NCI-H2107 (cell line): ENCODE data around the gene HBEGF.

Source experiments
- DNase-seq: peaks from one replicate; lab custom pipeline; 2025; lab: John Stamatoyannopoulos, UW

HBEGF gene

DNA sequence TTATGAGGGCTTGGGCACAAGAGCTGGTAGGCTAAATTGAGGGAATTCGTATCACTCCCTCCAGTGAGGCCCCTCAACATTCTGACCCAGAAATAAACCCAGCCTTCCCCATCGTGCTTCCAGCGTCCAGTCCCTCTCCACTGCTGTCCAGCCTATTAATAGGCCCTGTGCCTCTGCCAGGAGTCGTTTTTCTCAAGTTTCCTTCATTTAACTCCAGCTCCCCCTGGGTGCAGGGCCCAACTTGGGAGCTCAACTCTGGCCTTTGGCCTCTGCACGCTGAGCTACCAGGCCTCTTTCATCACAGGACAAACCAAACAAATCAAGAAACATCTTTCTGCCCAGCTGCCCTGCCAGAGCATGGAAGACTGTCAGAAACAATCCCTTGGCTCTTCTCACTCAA lies 10.0 kb downstream of the HBEGF start:
- no peak for DNase-seq

DNA sequence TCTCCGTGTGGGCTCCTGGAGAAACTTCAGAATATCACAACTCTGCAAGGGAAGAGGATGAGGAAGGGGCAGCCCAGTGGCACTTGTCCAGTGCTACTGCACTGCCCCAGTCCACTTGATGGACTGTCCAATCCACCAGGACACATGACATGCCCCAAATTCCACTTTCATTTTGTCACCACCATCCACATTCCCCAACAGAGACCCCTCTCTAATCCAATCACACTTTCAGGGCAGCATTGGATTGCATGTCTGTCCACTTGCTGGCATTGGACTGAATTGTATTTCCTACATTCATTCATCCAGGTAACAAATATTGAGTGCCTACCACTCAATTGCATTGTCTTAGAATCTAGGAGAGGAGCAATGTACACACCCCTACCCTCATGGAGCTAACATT lies 14.8 kb downstream of the HBEGF start:
- no peak for DNase-seq

DNA sequence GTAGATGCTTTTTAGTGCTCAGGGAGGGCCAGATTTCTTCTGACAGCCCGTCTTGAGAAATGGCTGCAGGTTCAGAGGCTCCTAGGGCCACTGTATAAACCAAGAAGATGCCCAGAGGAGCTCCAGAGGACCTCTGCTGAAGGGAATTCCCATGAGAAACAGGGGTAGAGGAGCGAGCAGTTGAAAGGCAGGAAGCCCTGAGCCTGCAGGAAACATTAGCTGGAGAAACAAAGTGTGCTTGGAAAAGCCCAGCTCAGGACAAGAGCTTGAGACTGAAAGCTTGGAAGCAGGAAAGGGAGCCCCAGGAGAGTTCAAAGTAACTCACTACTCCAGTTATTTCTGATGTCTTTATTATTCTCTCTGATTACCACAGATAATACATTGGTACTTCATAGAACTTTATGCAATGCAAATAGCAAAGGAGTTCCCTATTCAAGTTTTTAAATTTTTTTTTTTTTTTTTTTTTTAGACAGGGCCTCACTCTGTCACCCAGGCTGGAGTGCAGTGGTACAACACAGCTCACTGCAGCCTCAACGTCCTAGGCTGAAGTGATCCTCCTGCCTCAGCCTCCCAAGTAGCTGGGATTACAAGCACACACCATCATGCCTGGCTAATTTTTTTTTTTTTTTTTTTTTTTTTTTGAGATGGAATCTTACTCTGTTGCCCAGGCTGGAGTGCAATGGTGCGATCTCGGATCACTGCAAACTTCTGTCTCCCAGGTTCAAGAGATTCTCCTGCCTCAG lies 16.5 kb downstream of the HBEGF start:
- DNase-seq, result no peak

DNA sequence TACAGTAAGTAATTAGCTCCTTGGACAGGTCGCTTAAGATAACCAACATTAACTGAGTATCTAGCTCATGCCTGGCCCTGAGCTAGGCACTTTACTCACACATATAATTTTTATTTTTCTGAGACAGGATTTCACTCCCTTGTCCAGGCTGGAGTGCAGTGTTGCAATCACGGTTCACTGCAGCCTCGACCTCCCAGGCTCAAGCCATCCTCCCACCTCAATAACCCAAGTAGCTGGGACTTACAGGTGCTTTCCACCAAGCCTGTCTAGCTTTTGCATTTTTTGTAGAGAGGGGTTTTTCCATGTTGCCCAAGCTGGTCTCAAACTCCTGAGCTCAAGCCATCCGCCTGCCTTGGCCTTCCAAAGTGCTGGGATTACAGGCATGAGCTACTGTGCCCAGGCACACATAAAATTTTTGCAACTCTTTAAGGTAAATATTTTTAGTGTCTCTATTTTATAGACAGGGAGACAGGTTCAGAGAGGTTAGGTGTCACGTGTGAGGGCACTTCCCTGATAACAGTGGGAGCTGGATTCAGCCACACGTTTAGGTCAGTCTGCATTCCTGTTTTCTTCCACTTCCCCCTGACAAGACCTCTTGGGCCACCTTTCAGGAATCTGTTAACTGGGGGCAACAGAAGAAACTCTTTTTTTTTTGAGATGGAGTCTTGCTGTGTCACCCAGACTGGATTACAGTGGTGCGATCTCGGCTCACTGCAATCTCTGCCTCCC lies 18.2 kb downstream of the HBEGF start:
- DNase-seq, result no peak

DNA sequence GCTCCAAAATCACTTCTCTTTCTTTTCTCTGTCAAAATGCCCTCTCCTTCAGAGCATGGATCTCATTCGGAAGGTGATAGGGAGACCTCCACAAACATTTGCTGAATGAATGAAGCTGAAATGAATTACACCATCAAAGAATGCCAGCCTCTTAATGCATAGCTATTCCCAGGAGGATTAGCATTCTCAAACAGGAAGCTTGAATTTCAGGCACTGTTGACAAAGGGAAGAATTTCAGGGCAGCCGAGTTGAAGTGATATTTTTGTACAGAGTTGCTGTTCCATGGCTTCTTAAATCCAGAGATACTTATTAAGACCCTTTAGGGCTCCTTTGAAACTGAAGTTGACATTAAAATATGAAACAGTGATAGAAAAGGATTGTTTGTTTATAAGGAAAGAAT lies 18.8 kb downstream of the HBEGF start:
- peak; percentile 5 for DNase-seq

DNA sequence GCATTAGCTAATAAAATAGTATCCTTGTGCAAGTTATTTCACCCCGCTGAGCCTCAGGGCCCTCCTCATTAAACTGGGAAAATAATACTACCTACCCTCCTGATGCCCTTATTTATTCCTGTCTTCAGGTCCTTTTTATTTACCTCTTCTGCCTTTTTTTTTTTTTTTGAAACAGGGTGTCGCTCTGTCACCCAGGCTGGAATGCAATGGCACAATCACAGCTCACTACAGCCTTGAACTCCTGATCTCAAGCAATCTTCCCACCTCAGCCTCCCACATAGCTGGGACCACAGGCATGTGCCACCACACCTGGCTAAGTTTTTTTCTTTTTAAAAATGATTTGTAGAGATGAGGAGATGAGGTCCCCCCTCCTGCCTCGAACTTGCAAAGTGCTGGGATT lies 20.9 kb downstream of the HBEGF start:
- no peak for DNase-seq

DNA sequence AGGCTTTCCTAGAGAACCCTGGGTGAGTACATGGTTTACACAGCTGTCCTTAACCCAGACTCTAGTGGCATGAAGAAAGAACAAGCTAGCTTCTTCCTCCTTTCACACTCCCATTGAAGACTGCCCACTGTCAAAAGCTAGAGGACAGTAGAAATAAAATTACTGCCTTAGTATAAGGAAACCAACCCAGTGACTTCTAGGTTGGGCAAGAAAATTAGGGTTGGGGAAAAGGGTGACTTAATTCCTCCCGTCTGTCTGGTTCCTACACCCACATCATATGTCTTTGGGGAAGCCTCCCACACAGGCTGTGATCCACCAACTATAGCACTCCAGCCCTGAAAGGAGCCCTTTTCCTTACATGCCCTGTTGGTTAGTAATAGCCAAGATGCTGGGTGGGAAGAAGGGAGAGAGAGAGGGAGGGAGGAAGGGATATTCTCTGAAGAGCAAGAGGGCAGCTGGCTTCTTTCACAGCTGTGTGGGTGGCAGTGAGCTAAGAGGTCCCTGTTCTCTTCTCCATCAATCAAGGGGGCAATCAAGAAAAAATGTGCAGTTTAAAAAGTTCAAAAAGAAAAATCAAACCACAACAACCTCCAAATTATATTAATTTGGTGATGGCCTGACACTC lies 21.7 kb downstream of the HBEGF start:
- DNase-seq, result no peak

DNA sequence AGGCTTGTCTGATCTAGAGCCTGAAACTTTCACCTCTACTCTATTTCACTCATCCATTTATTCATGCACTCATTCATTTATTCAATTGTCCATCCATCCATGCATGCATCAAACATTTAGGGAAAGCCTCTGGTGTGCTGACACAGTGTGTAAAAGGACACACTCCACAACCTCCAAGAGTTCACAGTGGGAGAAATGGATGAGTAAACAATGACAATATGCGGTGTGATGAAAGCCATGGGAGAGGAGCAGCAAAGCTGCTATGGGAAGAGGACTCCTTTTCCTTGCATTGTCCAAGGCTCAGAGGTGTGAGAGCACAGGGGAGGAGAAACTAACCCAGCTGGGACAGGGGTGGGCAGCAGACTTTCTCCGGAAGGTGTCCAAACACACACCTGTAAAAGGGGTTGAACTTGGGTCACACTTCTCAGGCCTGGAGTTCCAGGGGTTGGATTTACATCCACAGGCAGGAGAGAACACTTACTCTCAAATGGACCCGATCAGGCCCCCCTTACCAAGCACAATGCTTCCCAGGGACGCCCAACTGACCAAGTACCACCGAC lies 22.3 kb downstream of the HBEGF start:
- DNase-seq, result no peak

DNA sequence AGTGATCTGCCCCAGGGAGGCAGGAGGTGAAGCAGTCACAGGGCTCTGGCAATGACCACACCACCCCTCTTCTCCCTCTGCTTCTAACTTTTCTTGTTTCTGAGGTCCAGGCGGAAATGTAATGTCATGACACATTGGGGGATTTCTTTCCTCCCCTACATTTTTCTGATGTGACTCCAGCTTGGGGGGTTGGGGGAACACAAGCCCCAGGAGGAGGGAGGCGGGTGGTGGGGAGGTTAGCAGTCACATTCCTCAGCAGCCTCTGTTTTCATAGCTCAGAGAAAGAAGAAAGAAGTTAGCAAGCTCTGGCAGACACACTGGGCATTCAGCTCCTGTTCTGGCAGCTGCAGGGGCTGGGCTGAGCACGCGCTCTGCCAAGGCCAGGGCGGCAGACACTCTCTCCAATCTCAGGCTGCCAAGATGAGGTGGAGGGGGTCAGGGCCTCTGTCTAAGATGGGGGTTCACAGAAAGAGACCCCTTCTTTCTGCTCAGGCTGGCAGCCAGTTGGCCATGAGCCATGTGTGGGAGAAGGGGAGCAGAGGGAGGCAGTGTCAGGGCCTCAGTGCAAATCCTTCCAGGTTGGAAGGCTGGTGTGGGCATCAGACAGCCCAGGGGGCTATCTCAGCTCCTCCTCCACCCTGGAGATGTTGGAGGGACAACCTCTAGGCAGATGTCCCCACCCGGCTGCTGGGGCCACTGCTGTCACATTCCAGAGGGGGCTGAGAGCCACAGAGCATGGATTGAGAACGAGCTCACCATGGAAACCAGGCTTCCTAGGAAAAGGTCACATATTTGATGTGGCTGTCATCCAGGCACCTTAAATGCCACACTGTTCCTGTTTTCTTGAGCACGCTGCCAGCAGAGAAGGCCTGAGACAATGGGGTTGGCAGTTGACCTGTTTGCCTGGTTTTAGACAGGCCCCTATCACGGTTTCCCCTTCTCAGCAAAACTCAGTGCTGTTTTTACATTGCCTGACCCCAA lies 23.4 kb downstream of the HBEGF start:
- DNase-seq, result no peak

DNA sequence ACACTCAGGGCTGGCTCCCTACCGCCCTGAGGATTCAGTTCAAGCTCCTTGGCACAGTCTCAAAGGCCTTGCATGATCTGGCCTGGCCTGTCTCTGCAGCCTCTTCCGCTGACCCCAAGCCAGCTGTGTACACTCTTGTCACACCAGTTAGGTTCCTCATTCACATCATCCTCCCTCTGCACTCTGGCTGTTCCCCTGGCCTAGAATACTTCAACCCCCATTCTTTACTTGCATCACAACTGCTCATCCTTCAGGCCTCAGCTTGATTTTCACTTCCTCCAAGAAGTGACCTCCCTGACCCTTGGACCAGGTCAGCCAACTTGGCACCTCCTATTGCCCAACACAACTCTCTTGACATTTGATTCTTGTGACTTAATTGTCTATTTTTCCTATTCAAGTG lies 24.6 kb downstream of the HBEGF start:
- no peak for DNase-seq

DNA sequence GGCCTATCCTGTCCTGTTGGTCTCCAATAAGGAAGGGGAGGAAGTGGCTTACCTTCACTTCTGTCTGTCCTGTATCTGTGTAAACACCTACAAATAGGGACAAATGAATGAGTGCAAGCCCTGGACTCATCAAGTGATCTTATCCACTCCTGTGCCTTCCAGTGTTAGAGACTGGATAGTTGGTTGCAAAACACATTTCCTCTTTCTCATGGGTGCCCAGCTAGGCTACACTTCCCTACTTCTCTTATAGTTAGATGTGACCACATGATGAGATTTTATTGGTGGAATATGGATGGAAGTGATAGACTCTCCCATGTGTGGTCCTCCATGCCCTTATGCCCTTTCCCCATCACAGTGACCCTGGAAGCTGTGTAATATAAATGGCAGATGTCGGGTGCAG lies 26.6 kb downstream of the HBEGF start:
- DNase-seq, result no peak

DNA sequence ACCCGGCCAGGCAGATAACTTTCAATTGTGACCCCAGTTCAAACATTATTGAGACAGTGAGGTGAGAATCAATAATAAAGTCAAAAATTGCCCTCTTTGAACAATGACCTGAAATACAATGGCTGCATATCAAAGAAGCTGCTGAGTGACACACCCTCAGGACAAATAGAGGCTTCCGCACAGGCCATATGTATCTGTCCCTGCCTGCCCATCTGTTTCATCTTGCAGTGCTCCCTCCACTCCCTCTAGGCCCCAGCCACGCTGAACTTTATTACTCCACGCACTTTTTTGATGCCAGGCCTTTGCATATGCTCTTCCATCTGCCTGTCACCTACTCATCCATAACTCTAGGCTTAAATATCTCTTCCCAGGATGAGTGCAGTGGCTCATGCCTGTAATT lies 27.6 kb downstream of the HBEGF start:
- no peak for DNase-seq

DNA sequence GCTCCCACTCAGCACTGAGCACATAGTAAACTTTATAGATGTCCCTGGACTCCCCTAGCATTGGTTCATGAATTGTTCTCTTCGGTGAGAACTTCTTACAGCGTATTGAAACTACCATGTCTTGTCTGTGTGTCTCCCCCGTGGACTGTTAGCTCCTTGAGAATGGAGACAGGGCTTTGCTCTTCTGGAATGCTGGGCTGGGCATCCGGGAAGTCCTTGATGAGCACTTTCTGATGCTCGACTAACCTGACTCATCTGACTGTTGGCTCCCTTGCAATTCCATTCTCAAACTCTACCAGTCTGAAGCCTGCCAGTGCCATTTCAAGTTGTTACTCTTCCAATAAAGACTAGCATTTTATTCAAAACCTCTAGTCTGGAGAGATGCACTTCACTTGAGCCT lies 28.5 kb downstream of the HBEGF start:
- DNase-seq, result no peak

DNA sequence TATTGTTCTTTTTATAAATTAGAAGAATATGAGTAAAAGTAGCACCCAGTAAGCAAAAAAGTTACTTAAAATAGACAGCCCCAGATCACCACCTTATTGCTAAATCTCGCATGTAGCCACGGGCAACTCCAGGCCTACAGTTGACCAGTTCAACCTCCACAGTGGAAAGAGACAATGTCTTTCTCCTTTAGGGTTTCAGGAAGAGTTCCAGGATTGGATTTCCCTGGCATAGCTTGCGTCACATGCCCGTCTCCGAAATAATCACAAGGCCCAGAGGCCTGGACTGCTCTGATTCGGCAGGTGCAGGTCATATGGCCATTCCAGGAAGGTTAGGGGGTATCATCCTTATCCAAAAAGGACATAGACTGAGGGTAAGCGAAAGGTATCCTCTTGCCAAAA lies 33.6 kb downstream of the HBEGF start:
- DNase-seq, result no peak

DNA sequence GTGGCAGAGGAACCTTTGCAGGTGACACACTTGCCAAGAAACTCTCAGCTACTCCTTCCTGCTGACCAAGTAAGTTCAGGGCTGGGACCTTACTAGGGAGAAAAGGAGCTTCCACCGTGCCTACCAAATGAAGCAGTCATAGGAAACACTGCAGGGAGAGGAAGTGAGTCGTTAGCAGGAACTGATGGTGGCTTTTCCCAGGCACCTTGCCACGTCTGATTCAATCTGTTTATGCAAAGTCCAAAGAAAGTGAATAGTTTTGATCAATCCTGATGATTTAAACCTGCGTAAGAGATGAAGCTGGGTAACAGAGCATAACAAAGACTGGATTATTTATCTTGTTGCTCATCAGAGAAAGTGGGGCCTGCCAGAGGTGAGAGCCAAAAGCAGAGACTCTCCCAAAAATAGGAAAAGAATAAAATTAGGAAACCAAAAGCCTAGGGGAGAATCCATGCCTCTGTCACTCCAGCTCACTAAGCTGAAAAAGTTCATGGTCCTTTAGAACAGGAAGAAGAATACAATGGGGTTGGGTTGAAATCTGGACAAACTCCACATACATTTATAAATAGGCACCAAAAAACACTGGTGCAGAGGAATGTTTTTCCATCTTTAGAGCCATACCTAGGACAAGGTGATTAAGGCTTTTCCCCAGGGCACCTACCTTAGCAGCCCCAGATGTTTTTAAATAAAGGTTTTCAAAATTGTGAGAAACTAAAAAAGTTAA lies 34.2 kb downstream of the HBEGF start:
- DNase-seq, result no peak

DNA sequence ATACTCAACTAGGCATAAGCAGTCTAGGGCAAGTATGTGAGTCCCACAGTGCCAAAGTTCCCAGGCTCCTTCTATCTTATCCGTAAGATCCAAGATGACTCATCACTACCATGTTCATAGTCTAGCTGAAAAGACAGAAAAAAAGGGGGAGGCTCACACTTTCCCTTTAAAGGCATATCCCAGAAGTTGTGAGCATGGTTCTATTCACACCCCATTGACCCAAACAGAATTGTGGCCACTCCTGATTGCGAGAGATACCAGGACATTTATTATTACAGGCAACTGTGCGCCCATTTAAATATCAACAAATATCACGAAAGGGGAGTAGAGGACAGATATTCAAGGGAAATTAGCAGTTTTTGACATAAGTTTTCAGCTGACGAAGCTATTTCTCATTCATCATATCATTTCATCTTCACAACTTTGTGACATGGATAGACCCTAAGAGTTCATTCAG lies 35.4 kb downstream of the HBEGF start:
- DNase-seq, result no peak

DNA sequence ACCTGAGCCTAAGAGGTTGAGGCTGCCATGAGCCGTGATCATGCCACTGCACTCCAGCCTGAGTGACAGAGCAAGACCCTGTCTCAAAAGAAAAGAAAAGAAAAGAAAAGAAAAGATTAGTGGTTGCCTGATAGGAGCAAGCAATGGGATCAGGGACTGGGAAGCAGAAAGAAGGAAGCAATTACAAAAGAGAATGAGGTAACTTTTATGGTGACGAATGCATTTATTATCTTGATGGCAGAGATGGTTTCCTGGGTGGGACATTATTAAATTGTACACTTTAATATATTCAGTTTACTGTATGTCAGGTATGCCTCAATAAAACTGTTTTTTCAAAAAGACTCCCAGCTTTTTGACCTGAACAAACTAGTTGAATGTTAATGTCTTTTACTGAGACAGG lies 36.0 kb downstream of the HBEGF start:
- DNase-seq, result no peak

DNA sequence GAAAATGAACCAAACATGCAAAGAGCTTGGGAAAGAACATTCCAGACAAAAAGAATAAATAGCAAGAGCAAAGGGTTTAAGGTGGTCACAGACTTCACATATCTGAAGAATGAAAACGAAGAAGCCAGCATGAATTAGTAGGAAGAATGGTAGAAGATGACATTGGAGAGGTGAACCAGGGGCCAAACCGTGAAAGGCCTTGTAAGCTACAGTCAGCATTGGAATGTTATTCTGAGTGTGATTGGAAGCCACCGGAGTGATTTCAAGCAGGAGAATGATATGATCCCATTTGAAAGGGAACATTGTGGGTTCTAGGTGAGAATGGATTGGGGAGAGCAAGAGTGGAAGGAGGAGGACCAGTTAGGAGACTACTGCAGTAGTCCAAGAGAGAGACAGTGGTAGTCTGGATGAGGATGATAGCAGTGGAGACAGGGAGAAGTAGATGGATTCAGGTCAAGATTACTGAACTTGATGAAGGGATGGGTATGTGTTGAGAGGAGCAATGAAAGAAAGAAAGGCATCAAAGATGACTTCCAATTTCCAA lies 36.6 kb downstream of the HBEGF start:
- no peak for DNase-seq

DNA sequence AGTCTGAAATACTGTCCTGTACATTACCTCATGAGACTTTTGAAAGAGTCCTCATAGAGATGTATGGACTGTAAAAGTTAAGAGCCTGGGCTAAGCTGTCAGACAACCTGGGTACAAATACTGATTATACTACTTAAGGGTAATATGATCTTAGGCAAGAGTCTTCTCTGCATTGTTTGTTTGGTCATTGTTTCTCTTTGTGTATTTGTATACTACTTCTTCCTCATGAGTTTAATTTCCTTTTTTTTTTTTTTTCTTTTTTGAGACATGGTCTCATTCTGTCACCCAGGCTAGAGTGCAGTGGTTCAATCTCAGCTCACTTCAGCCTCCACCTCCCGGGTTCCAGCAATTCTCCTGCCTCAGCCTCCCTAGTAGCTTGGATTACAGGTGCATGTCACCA lies 40.9 kb downstream of the HBEGF start:
- DNase-seq, result no peak

DNA sequence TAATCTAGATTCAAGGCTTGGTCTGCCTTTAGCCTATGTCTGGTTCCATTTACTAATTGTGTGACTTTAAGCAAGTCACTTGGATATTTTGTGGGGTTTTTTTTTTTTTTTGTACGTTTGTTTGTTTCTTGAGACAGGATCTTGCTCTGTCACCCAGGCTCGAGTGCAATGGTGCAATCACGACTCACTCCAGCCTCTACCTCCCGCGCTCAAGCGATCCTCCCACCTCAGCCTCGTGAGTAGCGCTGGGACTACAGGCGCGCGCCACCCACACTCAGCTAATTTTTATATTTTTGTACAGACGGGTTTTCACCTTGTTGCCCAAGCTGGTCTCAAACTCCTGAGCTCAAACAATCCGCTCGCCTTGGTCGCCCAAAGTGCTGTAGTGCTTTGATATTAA lies 42.4 kb downstream of the HBEGF start:
- no peak for DNase-seq
